Heart left ventricle (tissue), 16 donors: ENCODE results near the gene ZNF555. TPM values are rescaled to one million over a fixed set of nuclear protein-coding genes. Genes with fewer than 3 reads are reported as not detected.
"Not testable (repeated sequence)": the region's sequence is repeated elsewhere in the genome, so short reads cannot be mapped to it uniquely, and the experiment has no call there.

Experiments
- ATAC-seq, 4 donors: fragments of 200-7000 bp; cut with Tn5 transposase; one replicate each; pipeline ENCODE4 v1.9.1; 2020 to 2022; ENCODE audit warnings: moderate library complexity in 4 of 4, mild to moderate bottlenecking in 3 of 4, moderate number of reproducible peaks in 1 of 4
- DNase-seq, 5 donors: peaks; one replicate each; pipeline ENCODE4 v3.0.0-alpha.2; 2020
- H3K27ac ChIP-seq, 12 donors: fragments of 200-600 bp; sonication (generic) in 4 of 12; one replicate each; pipeline versions ENCODE4 v1.5.0 to v1.8.0; 2016 to 2022; ENCODE audit warnings: mild to moderate bottlenecking in 2 of 12
- H3K27me3 ChIP-seq, 9 donors: fragments of 200-600 bp; sonication (generic) in 2 of 9; one replicate each; pipeline versions ENCODE4 v1.5.1 to v1.8.0; 2016 to 2022; ENCODE audit warnings: mild to moderate bottlenecking in 3 of 9
- H3K36me3 ChIP-seq, 9 donors: fragments of 200-600 bp; sonication (generic) in 2 of 9; one replicate each; pipeline versions ENCODE4 v1.5.0 to v1.8.0; 2018 to 2022; ENCODE audit warnings: mild to moderate bottlenecking in 2 of 9
- H3K4me1 ChIP-seq, 12 donors: fragments of 200-600 bp; sonication (generic) in 4 of 12; one replicate each; pipeline versions ENCODE4 v1.5.0 to v1.8.0; 2016 to 2022; ENCODE audit warnings: mild to moderate bottlenecking in 3 of 12
- H3K4me3 ChIP-seq, 12 donors: fragments of 200-600 bp; sonication (generic) in 4 of 12; one replicate each; pipeline versions ENCODE4 v1.5.0 to v1.8.0; 2017 to 2022; ENCODE audit warnings: mild to moderate bottlenecking in 9 of 12, moderate library complexity in 4 of 12
- H3K9me3 ChIP-seq, 12 donors: fragments of 200-600 bp; sonication (generic) in 4 of 12; one replicate each; pipeline versions ENCODE4 v1.5.0 to v1.8.0; 2016 to 2022; ENCODE audit warnings: mild to moderate bottlenecking in 1 of 12
- CTCF ChIP-seq, 12 donors: fragments of 200-600 bp; sonication (generic) in 4 of 12; IDR thresholded peaks; one replicate each; pipeline versions ENCODE4 v1.5.0 to v1.8.0; 2018 to 2022; ENCODE audit warnings: antibody characterized with exemption in 12 of 12, mild to moderate bottlenecking in 5 of 12
- POLR2A ChIP-seq, 2 donors: fragments of 450-650 bp; IDR thresholded peaks; one replicate each; pipeline ENCODE4 v1.6.1; 2017; ENCODE audit warnings: antibody characterized with exemption in 2 of 2, mild to moderate bottlenecking in 2 of 2, moderate library complexity in 2 of 2
- WGBS, 4 donors: extraction: QIAGEN DNeasy Blood & Tissue Kit in 2 of 4; methylation state at CpG; one replicate each; pipeline versions ENCODE4 v1.1.5 to v1.1.7; 2013 to 2018; 5-methylcytosine and 5-hydroxymethylcytosine counted together
- intact Hi-C, 10 donors: fragments of 100-400 bp; cut with DNase I; formaldehyde crosslinking; loops; one replicate each; pipeline versions ENCODE4 v1.11.1 to v1.14.2; 2022
- long read RNA-seq, 3 donors: library from polyadenylated mRNA; unstranded; transcript quantifications; one replicate each; pipeline ENCODE4 v2.0.0, GENCODE V29; 2020 to 2021
- polyA plus RNA-seq, 2 donors: library from polyadenylated mRNA; stranded (reverse); fragments of 200-250 nt; gene quantifications; one replicate each; pipeline ENCODE4 v1.2.3, GENCODE V29; 2013
- total RNA-seq, 9 donors: library from RNA; depleted of rRNA in 2 of 9; stranded (reverse); fragments of >200 nt in 2 of 9; fragmentation: NEBNext Ultra II Directional in 3 of 9; extraction: Animal tissue kit (Norgen Biotek cat#: 25700) in 3 of 9; gene quantifications; one replicate each; pipeline versions ENCODE4 v1.1.0 to v1.2.4, GENCODE V29; 2016 to 2023
- donor health status: ischemic (EF 13 %, LVEDD 7.1; RV severe dilation, severe dysfunction).
- donor health status: healthy with polysubstance abuse.
- donor health status: DM: no; HTN: yes; CAD: no.
- donor health status: DM: no; HTN: no; CAD: no.
- donor health status: ischemic (EF 25% LVEDD 6.9; RV normal size, moderate dysfunction).
- donor health status: ischemic (EF 25% LVEDD 5.7; RV mildly dilated, moderate dysfunction).
- donor health status: healthy.
- donor health status: DM: yes; HTN: yes; CAD: no.
- donor health status: ischemic (EF 35%, LVEDD 5.7; RV mildly dilated, moderate dysfunction).
- donor health status: nonischemic (EF 11% LVEDD 7.7; RV severe dilation, severe dysfunction).
- donor health status: DM: yes; HTN: yes; CAD: no.
- donor health status: PGD.
- donor health status: ischemic (EF 29% LVEDD 5.4; RV normal size, mild dysfunction).
- donor health status: nonischemic (EF 23%, LVEDD 6.1; RV moderate dilation, normal function).

The ZNF555 gene
- 10 to 100 TPM in 1 of 9 donors, 1 to 10 TPM in 8; 5.9 to 11.5 (median 8.2) TPM for total RNA-seq
- 1 to 10 TPM; 2.7 to 3.8 TPM for polyA plus RNA-seq
- long read RNA-seq, donor 1, full-length matches to known transcripts = 11 of 14 reads
- long read RNA-seq, donor 1, partial matches to known transcripts = 0 of 14 reads
- long read RNA-seq, donor 1, other reads (novel, unspliced or antisense) = 3 of 14 reads
- long read RNA-seq, donor 2, full-length matches to known transcripts = 67 of 78 reads
- long read RNA-seq, donor 2, partial matches to known transcripts = 2 of 78 reads
- long read RNA-seq, donor 2, other reads (novel, unspliced or antisense) = 9 of 78 reads
- long read RNA-seq, donor 3, full-length matches to known transcripts = 9 of 11 reads
- long read RNA-seq, donor 3, partial matches to known transcripts = 0 of 11 reads
- long read RNA-seq, donor 3, other reads (novel, unspliced or antisense) = 2 of 11 reads

- Histone ChIP-seq H3K9me3 (peaks cover 0 to 54% (median 23%) of the 10 kb centered on the region in 12 donors), H3K4me3 (peak within 1 kb of the TSS; percentile 60 to 97 (median 81)), H3K4me1 (peaks cover 0 to 28% (median 11%) of the 10 kb centered on the region in 12 donors), H3K36me3 (peaks cover 0 to 13% (median 4%) of the 10 kb centered on the region in 9 donors), H3K27me3 (no peaks in the 10 kb centered on the region), H3K27ac (peak within 1 kb of the TSS; percentile 69 to 99 (median 94))
- WGBS, 4 donors = 0 to 1% (median 0%) methylated on average over 45 to 106 of the region's 106 CpGs
- TF ChIP-seq POLR2A (IDR thresholded peaks at IDR 0.05) (peak in 1 of 2 donors; percentile 62), CTCF (IDR thresholded peaks at IDR 0.05) (peak; percentile 39 to 70 (median 56))
- DNase-seq = peak; percentile 99 to 100 (median 100)
- intact Hi-C loops = loop anchor here in 3 of 10 donors (1.0 to 5.0 kb wide), 3 partner anchors 56 to 106 kb away; partner anchors contain the start of gene THOP1 (in 2 of the 3)
- peak; percentile 98 to 99 (median 98) for ATAC-seq
Measured at GRCh38 chr19:2840794-2841791, at the start of gene ZNF555. Gene ZNF555 (plus strand): TSS chr19:2841475. CDS start chr19:2841573, 98 bp downstream.

- H3K4me1 ChIP-seq = peaks cover 0 to 11% (median 0%) of the 10 kb centered on the region in 12 donors
- TF ChIP-seq POLR2A (IDR thresholded peaks at IDR 0.05) (no peak), CTCF (IDR thresholded peaks at IDR 0.05) (no peak)
- no peak overlapping the region for H3K4me3 ChIP-seq
- 66 to 86% (median 78%) methylated on average over 16 of the region's 16 CpGs for WGBS, 4 donors
- no peaks in the 10 kb centered on the region for H3K9me3 ChIP-seq
- peak in 1 of 4 donors; percentile 59 for ATAC-seq
- peak in 1 of 5 donors; percentile 36 for DNase-seq
- no peaks in the 10 kb centered on the region for H3K27me3 ChIP-seq
- intact Hi-C loops = no loop called here
- H3K36me3 ChIP-seq = peaks cover 0 to 53% (median 31%) of the 10 kb centered on the region in 9 donors
- H3K27ac ChIP-seq = peak overlapping the region in 3 of 12 donors; percentile 4 to 68 (median 65)
Measured at GRCh38 chr19:2791876-2792275, 49.4 kb upstream of the ZNF555 start.

- intact Hi-C loops = not testable (repeated sequence)
- peaks cover 0 to 59% (median 31%) of the 10 kb centered on the region in 9 donors for H3K36me3 ChIP-seq
Measured at GRCh38 chr19:2792666-2793065, 48.6 kb upstream of the ZNF555 start.

GRCh38 chr19:2793126-2793525, 48.1 kb upstream of the ZNF555 start:
- no peaks in the 10 kb centered on the region for H3K9me3 ChIP-seq
- peaks cover 0 to 64% (median 32%) of the 10 kb centered on the region in 9 donors for H3K36me3 ChIP-seq
- intact Hi-C loops = no loop called here
- peaks cover 0 to 24% (median 5%) of the 10 kb centered on the region in 12 donors for H3K4me1 ChIP-seq
- ATAC-seq (no peak), DNase-seq (no peak)
- H3K4me3 ChIP-seq = no peak overlapping the region
- TF ChIP-seq POLR2A (IDR thresholded peaks at IDR 0.05) (no peak), CTCF (IDR thresholded peaks at IDR 0.05) (no peak)
- H3K27me3 ChIP-seq = no peaks in the 10 kb centered on the region
- 96 to 97% (median 97%) methylated on average over 7 of the region's 7 CpGs for WGBS, 4 donors
- no peak overlapping the region for H3K27ac ChIP-seq

More at GRCh38 chr19:2792666-2793065, 48.6 kb upstream of the ZNF555 start:
- peaks cover 0 to 19% (median 3%) of the 10 kb centered on the region in 12 donors for H3K4me1 ChIP-seq
- not testable (repeated sequence) for DNase-seq, H3K27me3 ChIP-seq, ATAC-seq, H3K9me3 ChIP-seq, H3K27ac ChIP-seq, H3K4me3 ChIP-seq
- WGBS, 4 donors = 90 to 97% (median 93%) methylated on average over 10 of the region's 10 CpGs
